GM13977 (cell line): ENCODE measurements around the gene FAM241B.

Experiments
- DNase-seq: peaks from one replicate; pipeline ENCODE4 v3.0.0; 2012; ENCODE audit warnings: low spot score
- in situ Hi-C: fragments of 300-500 bp; cut with MboI; formaldehyde crosslinking; loops from one replicate; pipeline ENCODE4 v1.12.0; 2022; ENCODE audit warnings: low sequenced_read_pairs, low pct_unique_long_range_greater_than_20kb, mixed read lengths, inconsistent platforms; ENCODE audit not compliant: unreplicated experiment
- TF ChIP-seq, protein P1 (sequence below): IDR thresholded peaks from 2 replicates; pipeline ENCODE4 v1.5.1; 2012; ENCODE audit warnings: mild to moderate bottlenecking, control low read depth; ENCODE audit not compliant: insufficient read depth; ENCODE audit errors: extremely low read depth, missing control alignments

FAM241B gene

DNA sequence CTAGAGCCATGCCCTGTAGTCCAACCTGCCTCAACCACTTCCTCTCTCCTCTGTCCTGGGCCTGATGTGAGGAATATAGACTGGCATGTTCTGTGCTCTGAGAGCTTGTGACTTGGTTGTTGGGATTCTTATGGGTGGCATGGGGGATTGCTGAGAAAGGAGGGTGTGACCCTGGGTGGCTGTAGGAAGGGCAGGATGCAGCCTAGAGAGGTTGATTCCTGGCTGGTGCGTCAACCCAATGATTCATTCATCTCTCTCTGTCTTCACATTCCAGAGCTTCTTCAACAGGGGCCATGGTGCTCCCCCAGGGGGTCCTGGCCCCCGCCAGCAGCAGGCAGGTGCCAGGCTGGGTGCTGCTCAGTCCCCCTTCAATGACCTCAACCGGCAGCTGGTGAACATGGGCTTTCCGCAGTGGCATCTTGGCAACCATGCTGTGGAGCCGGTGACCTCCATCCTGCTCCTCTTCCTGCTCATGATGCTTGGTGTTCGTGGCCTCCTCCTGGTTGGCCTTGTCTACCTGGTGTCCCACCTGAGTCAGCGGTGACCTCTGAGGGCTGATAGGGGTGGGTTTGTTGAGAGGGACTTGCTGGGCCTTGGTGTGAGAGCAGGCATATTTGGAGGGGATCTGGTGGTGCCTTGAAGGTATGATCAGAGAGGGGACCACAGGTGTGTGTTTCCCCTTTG lies 2.6 kb downstream of the FAM241B start:
- in situ Hi-C loops, result no loop called here
- DNase-seq, result no peak
- TF ChIP-seq, protein P1, sequence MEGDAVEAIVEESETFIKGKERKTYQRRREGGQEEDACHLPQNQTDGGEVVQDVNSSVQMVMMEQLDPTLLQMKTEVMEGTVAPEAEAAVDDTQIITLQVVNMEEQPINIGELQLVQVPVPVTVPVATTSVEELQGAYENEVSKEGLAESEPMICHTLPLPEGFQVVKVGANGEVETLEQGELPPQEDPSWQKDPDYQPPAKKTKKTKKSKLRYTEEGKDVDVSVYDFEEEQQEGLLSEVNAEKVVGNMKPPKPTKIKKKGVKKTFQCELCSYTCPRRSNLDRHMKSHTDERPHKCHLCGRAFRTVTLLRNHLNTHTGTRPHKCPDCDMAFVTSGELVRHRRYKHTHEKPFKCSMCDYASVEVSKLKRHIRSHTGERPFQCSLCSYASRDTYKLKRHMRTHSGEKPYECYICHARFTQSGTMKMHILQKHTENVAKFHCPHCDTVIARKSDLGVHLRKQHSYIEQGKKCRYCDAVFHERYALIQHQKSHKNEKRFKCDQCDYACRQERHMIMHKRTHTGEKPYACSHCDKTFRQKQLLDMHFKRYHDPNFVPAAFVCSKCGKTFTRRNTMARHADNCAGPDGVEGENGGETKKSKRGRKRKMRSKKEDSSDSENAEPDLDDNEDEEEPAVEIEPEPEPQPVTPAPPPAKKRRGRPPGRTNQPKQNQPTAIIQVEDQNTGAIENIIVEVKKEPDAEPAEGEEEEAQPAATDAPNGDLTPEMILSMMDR, result no peak

DNA sequence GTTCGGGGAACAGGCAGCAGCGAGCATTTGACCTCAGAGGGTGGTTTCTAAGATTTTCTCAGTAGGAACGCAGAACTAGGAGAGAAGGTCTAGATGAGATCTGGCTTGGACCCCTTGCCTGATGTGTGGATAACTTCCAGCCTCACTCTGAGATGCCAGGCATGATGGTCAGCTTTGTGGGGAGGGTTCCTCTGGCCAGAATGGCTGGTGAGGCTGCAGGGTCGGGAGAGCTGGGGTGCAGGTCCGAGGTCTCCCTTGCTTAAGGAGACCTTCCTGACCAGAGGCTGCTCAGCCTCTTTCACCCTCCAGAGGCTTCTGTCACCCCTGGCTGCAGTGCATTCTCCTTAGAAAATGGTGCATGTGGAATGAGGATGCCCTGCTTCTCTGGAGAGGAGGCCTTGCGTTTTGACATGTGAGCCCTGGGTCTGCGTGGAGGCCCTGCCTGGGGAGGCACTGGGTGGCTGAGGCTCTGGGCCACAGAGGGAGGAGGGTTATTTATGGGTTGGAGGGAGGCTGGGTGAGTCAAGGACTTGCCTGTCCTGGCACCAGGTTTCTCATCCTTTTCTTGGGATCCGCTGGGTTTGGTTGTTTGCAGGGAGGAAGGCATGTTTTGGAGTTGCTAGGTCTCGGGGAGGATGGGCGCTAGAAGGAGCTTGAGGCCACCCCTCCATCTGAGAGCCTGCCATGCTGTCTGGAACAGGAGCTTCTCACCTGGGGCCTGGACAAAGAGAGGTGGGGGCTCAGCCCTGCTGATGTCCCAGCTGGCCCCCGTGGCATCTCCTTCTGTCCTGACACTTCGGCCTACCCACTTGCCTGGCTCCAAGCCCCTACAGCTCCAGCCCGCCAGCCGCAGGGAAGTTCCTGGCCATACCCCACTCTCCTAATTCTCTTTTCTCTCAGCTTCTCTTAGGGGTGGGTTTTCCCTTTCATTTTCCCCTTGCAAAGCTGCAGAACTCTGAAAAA lies 3.9 kb downstream of the FAM241B start:
- TF ChIP-seq, protein P1, result no peak
- in situ Hi-C loops, result no loop called here
- no peak for DNase-seq

DNA sequence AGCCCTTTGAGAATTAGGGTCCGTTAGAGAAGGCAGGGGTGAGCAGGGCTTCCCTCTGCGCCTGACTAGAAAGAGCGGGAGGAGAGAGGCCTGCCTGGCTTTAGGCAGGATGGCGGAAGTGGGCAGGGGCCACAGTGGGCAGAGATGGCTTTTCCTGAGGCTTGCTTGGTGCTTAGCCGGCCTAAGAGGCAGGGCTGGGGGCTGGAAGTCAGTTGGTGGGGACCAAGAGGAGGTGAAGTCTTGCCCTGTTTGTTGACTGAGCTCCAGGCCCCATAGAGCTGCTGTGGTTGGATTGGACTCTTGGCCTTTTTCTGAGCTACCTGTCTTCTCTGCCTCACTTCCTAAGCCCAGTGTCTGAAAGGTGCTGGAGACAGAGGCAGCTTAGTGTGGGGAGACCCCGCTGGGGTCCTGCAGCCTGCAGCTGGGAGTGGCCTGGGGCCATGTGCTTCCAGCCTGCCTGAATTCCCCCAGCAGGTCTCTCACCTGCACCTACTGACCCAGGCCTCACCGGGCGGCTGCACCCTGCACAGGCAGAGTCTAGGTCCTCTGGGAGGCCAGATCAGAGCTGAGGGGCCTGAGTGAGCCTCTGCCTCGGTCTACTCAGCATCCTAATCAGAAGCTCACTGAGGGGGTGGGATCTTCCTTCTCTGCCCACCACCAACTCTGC lies 4.8 kb downstream of the FAM241B start:
- no peak for DNase-seq
- in situ Hi-C loops, result loop anchor here (5.0 kb wide), 1 partner anchor 118 kb away; no protein-coding TSS in a partner anchor
- TF ChIP-seq, protein P1, result no peak

DNA sequence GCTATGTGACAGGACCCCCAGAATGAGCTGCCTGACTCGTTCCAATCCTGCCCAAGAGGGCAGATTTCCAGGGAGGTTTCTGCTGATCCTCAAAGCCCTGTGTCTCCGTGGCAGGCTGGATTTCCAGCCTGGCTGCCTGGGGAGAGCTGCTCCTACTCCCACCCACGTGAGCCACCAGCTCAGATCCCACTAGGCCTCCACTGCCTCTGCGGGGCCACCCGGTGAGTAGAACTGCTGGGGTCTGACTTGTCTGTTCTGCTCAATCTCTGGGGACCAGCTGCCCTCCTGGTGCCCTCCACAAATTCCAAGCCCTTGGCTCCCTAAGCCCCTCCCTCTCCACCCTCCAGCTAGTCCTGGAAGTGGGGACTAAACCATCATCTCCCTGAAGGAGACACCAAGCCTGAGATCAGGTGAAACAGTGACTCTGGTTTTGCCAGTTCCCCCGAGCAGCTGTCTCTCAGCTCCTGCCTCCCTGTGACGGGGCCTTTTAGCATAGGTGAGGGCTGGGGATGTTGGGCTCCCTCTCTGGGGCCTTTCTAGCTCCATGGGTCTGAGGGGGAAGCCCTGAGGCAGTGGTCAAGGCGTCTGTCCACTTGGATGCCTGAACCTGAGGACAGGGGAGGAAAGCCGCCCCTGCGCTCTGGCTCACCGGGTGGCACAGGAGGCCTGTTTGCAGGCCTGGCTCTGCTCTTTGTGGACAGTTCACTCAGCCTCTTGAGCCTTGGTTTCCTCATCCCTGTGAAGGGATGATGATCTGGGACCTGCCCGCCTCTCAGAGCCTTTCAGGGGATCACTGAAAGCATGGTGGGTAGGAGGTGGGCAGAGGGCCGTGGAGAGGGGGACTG lies 5.6 kb downstream of the FAM241B start:
- in situ Hi-C loops, result loop anchor here (5.0 kb wide), 1 partner anchor 118 kb away; no protein-coding TSS in a partner anchor
- TF ChIP-seq, protein P1, result no peak
- DNase-seq, result no peak

DNA sequence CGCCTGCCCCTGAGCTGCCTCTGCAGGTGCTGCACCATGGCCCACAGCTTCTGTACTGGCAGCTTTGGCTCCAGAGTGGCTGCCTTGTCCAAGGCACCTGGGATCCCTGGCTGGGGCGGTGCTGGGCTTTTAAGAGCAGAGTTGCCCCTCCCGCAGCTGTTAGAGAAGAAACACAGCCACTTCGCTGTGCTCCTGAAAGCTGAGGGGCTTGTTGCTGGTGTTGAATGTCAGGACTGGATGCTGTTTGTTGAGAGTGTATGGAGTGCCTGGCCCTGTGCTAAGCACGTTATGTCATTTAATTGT lies 6.2 kb downstream of the FAM241B start:
- in situ Hi-C loops, result loop anchor here (5.0 kb wide), 1 partner anchor 119 kb away; no protein-coding TSS in a partner anchor
- DNase-seq, result no peak
- TF ChIP-seq, protein P1, result no peak
